ENCODE results near the gene GNAQ.

GRCh38 chr9:77981332-77981731 lies 50.3 kb downstream of the GNAQ start:
- no peak for TF ChIP-seq CTCF (optimal IDR thresholded peaks at IDR 0.05 in 1 of 3, IDR thresholded peaks at IDR 0.05 in 1 of 3, conservative IDR thresholded peaks at IDR 0.05 in 1 of 3; ENCODE audit: extremely low read depth in 1 of 3, insufficient read depth in 2 of 3, low read length in 3 of 3)
- TF ChIP-seq EZH2 (IDR thresholded peaks at IDR 0.05; ENCODE audit: low read length): no peak

Measured in keratinocyte (primary cell).